HepG2 (cell line): ENCODE measurements around the gene POC1A. TPM values are rescaled to one million over a fixed set of nuclear protein-coding genes. Genes with fewer than 3 reads are reported as not detected.

Experiments
- ATF7-NPFF ChIP-seq: sonication (generic); formaldehyde crosslinking; IDR thresholded peaks from 2 replicates; pipeline ENCODE4 v1.8.1; 2023; ENCODE audit warnings: mild to moderate bottlenecking, low read depth, missing genetic modification reagents, moderate library complexity
- BCL6 ChIP-seq: IDR thresholded peaks from 2 replicates; pipeline ENCODE4 v1.6.1; 2016; ENCODE audit warnings: missing genetic modification reagents, missing compliant biosample characterization
- CENPBD1 ChIP-seq: sonication (generic); formaldehyde crosslinking; IDR thresholded peaks from 2 replicates; pipeline ENCODE4 v1.8.0; 2022; ENCODE audit warnings: missing genetic modification reagents, low read depth, mild to moderate bottlenecking, borderline replicate concordance
- CERS6 ChIP-seq: sonication (generic); formaldehyde crosslinking; IDR thresholded peaks from 2 replicates; pipeline ENCODE4 v1.5.0; 2020; ENCODE audit warnings: missing genetic modification reagents
- GPN1 ChIP-seq: sonication (generic); formaldehyde crosslinking; IDR thresholded peaks from 2 replicates; pipeline ENCODE4 v1.5.1; 2020; ENCODE audit warnings: missing genetic modification reagents, borderline replicate concordance
- HNF1B ChIP-seq: sonication (generic); formaldehyde crosslinking; IDR thresholded peaks from 2 replicates; pipeline ENCODE4 v1.5.1; 2020; ENCODE audit warnings: mild to moderate bottlenecking, moderate library complexity, missing genetic modification reagents
- HOXA9 ChIP-seq: sonication (generic); formaldehyde crosslinking; IDR thresholded peaks from 2 replicates; pipeline ENCODE4 v1.8.1; 2022; ENCODE audit warnings: missing genetic modification reagents, mild to moderate bottlenecking, moderate library complexity, borderline replicate concordance
- IRF9 ChIP-seq: sonication (generic); formaldehyde crosslinking; IDR thresholded peaks from 2 replicates; pipeline ENCODE4 v1.8.0; 2022; ENCODE audit warnings: missing genetic modification reagents, mild to moderate bottlenecking, borderline replicate concordance
- JARID2 ChIP-seq: sonication (generic); formaldehyde crosslinking; IDR thresholded peaks from 2 replicates; pipeline ENCODE4 v1.8.1; 2023; ENCODE audit warnings: missing genetic modification reagents, inconsistent platforms; ENCODE audit not compliant: insufficient replicate concordance
- KDM4B ChIP-seq: sonication (generic); formaldehyde crosslinking; IDR thresholded peaks from 2 replicates; pipeline ENCODE4 v1.4.0; 2020; ENCODE audit warnings: missing genetic modification reagents
- KDM5B ChIP-seq: sonication (generic); formaldehyde crosslinking; IDR thresholded peaks from 2 replicates; pipeline ENCODE4 v1.4.0; 2020; ENCODE audit warnings: missing genetic modification reagents, mild to moderate bottlenecking, borderline replicate concordance
- KLF6 ChIP-seq: IDR thresholded peaks from 2 replicates; pipeline ENCODE4 v1.8.0; 2016; ENCODE audit warnings: missing biosample characterization, missing genetic modification reagents
- MTF2 ChIP-seq: sonication (generic); formaldehyde crosslinking; IDR thresholded peaks from 2 replicates; pipeline ENCODE4 v1.5.0; 2020; ENCODE audit warnings: missing genetic modification reagents, borderline replicate concordance
- RARA ChIP-seq: IDR thresholded peaks from 2 replicates; pipeline ENCODE4 v1.6.1; 2016; ENCODE audit warnings: missing genetic modification reagents, missing compliant biosample characterization
- RCOR2 ChIP-seq: IDR thresholded peaks from 2 replicates; pipeline ENCODE4 v1.6.1; 2016; ENCODE audit warnings: missing biosample characterization, missing genetic modification reagents
- STAT5B ChIP-seq: sonication (generic); formaldehyde crosslinking; IDR thresholded peaks from 2 replicates; pipeline ENCODE4 v1.4.0; 2020; ENCODE audit warnings: missing genetic modification reagents
- TAF1 ChIP-seq: sonication (generic); formaldehyde crosslinking; IDR thresholded peaks from 2 replicates; pipeline ENCODE4 v1.4.0; 2020; ENCODE audit warnings: missing genetic modification reagents
- ZKSCAN8 ChIP-seq: IDR thresholded peaks from 2 replicates; pipeline ENCODE4 v1.6.1; 2016; ENCODE audit warnings: borderline replicate concordance, missing genetic modification reagents, missing compliant biosample characterization
- ZNF180 ChIP-seq: sonication (generic); formaldehyde crosslinking; IDR thresholded peaks from 2 replicates; pipeline ENCODE4 v1.4.0; 2020; ENCODE audit warnings: low read depth, missing genetic modification reagents, borderline replicate concordance
- ZNF260 ChIP-seq: sonication (generic); formaldehyde crosslinking; IDR thresholded peaks from 2 replicates; pipeline ENCODE4 v1.4.0; 2020; ENCODE audit warnings: missing genetic modification reagents, low read depth, mild to moderate bottlenecking, borderline replicate concordance
- ZNF484 ChIP-seq: sonication (generic); formaldehyde crosslinking; IDR thresholded peaks from 2 replicates; pipeline ENCODE4 v1.5.1; 2020; ENCODE audit warnings: mild to moderate bottlenecking, low read depth, missing genetic modification reagents, borderline replicate concordance
- ZNF546 ChIP-seq: sonication (generic); formaldehyde crosslinking; conservative IDR thresholded peaks from 2 replicates; pipeline ENCODE4 v1.8.1; 2023; ENCODE audit warnings: mild to moderate bottlenecking, missing genetic modification reagents
- ZNF558 ChIP-seq: sonication (generic); formaldehyde crosslinking; IDR thresholded peaks from 2 replicates; pipeline ENCODE4 v1.9.0; 2022; ENCODE audit warnings: mild to moderate bottlenecking, missing genetic modification reagents, borderline replicate concordance
- ZNF562 ChIP-seq: sonication (generic); formaldehyde crosslinking; IDR thresholded peaks from 2 replicates; pipeline ENCODE4 v1.8.0; 2022; ENCODE audit warnings: missing genetic modification reagents, borderline replicate concordance
- ZNF570 ChIP-seq: sonication (generic); formaldehyde crosslinking; IDR thresholded peaks from 2 replicates; pipeline ENCODE4 v1.4.0; 2020; ENCODE audit warnings: mild to moderate bottlenecking, missing genetic modification reagents, borderline replicate concordance
- ZNF674 ChIP-seq: sonication (generic); formaldehyde crosslinking; IDR thresholded peaks from 2 replicates; pipeline ENCODE4 v1.5.0; 2020; ENCODE audit warnings: low read depth, mild to moderate bottlenecking, missing genetic modification reagents
- polyA plus RNA-seq, 8 experiments: library from polyadenylated mRNA; depleted of rRNA in 3 of 8; stranded (reverse) in 7 of 8; unstranded in 1 of 8; fragments of >200 nt; fragmentation: Illumina TruSeq in 4 of 8; extraction: Trizol in 4 of 8; gene quantifications; 2 replicates each; pipeline versions ENCODE4 v1.2.1 to v1.2.3, GENCODE V29; 2011 to 2016; ENCODE audit warnings: low read depth in 4 of 8, missing spikeins in 1 of 8, mixed read lengths in 1 of 8; ENCODE audit not compliant: insufficient read depth in 1 of 8
- total RNA-seq, 5 experiments: library from RNA; depleted of rRNA; stranded (reverse); fragments of >200 nt; fragmentation: Illumina TruSeq; extraction: Trizol; gene quantifications; 2 replicates each; pipeline ENCODE4 v1.2.3, GENCODE V29; 2016; ENCODE audit warnings: low read depth in 1 of 5

The POC1A gene
- total and polyA plus RNA-seq, 2 of the 13 experiments (the other 11 are each of a cell fraction or from before 2014, with no cell fraction given), result 14.6 to 20.0 TPM

- TF ChIP-seq MTF2, result 0 out of 2 replicates have a peak, but pooled peaks have one; percentile 18
- TF ChIP-seq ZNF180, result no peak
- TF ChIP-seq STAT5B (CRISPR knock-in tag), result no peak
- no peak for TF ChIP-seq TAF1 (CRISPR knock-in tag)
- TF ChIP-seq ZNF484 (CRISPR knock-in tag), result no peak
- TF ChIP-seq RCOR2 (CRISPR knock-in tag), result 0 out of 2 replicates have a peak, but pooled peaks have one; percentile 54
- no peak for TF ChIP-seq IRF9 (CRISPR knock-in tag)
- no peak for TF ChIP-seq ATF7-NPFF
- TF ChIP-seq KDM4B (CRISPR knock-in tag), result 0 out of 2 replicates have a peak, but pooled peaks have one; percentile 1
- TF ChIP-seq ZKSCAN8 (CRISPR knock-in tag), result peak; percentile 69; the same call in 1 of the 2 replicates
- 0 out of 2 replicates have a peak, but pooled peaks have one; percentile 49 for TF ChIP-seq CENPBD1 (CRISPR knock-in tag)
- TF ChIP-seq KLF6 (CRISPR knock-in tag), result no peak
- TF ChIP-seq HNF1B (CRISPR knock-in tag), result peak; percentile 63
- no peak; the same call in 1 of the 2 replicates for TF ChIP-seq ZNF546
- TF ChIP-seq ZNF558 (CRISPR knock-in tag), result peak; percentile 29; the same call in 1 of the 2 replicates
- TF ChIP-seq ZNF562, result no peak
- peak; percentile 83 for TF ChIP-seq RARA (CRISPR knock-in tag)
- no peak for TF ChIP-seq ZNF570 (CRISPR knock-in tag)
- no peak for TF ChIP-seq GPN1 (CRISPR knock-in tag)
- TF ChIP-seq ZNF260 (CRISPR knock-in tag), result no peak
- no peak for TF ChIP-seq JARID2
- TF ChIP-seq HOXA9, result no peak
- peak; percentile 55; the same call in 1 of the 2 replicates for TF ChIP-seq KDM5B (CRISPR knock-in tag)
- TF ChIP-seq ZNF674 (CRISPR knock-in tag), result no peak
- TF ChIP-seq CERS6 (CRISPR knock-in tag), result no peak
- TF ChIP-seq BCL6 (CRISPR knock-in tag), result peak; percentile 92
Measured at GRCh38 chr3:52080830-52081719, 73.1 kb downstream of the POC1A start (continued).
